Prostate gland (tissue), 2 donors: ENCODE data around the gene ARMC3. TPM values are rescaled to one million over a fixed set of nuclear protein-coding genes. Genes with fewer than 3 reads are reported as not detected.

Experiments
- DNase-seq: peaks from one replicate; pipeline ENCODE4 v3.0.0-alpha.2; 2019; ENCODE audit warnings: low spot score
- H3K27ac ChIP-seq, 2 donors: fragments of 200-600 bp; sonication (generic); 2 replicates each; pipeline ENCODE4 v1.5.1; 2017 to 2019
- H3K27me3 ChIP-seq: fragments of 200-600 bp; sonication (generic); replicated peaks from 2 replicates; pipeline ENCODE4 v1.5.1; 2019; ENCODE audit not compliant: insufficient read depth
- H3K36me3 ChIP-seq, 2 donors: fragments of 200-600 bp; sonication (generic); 1 replicate in 1 of 2; 2 replicates in 1 of 2; pipeline versions ENCODE4 v1.5.1 to v1.8.1; 2017 to 2019
- H3K4me1 ChIP-seq: fragments of 200-600 bp; sonication (generic); replicated peaks from 2 replicates; pipeline ENCODE4 v1.5.1; 2019
- H3K4me3 ChIP-seq, 2 donors: fragments of 200-600 bp; sonication (generic); 2 replicates each; pipeline ENCODE4 v1.5.1; 2017 to 2019
- H3K9me3 ChIP-seq: fragments of 200-600 bp; sonication (generic); 2 replicates; pipeline ENCODE4 v1.5.1; 2017
- CTCF ChIP-seq, 4 experiments: fragments of 200-600 bp in 2 of 4; fragments of 450-650 bp in 2 of 4; sonication (generic) in 2 of 4; IDR thresholded peaks; 1 replicate in 3 of 4; 2 replicates in 1 of 4; pipeline ENCODE4 v1.5.1; 2016 to 2019; ENCODE audit warnings: antibody characterized with exemption in 4 of 4, mild to moderate bottlenecking in 2 of 4, moderate library complexity in 2 of 4
- POLR2A ChIP-seq: fragments of 450-650 bp; IDR thresholded peaks from one replicate; pipeline ENCODE4 v1.6.1; 2016; ENCODE audit warnings: antibody characterized with exemption, mild to moderate bottlenecking
- POLR2AphosphoS5 ChIP-seq: sonication (generic); formaldehyde crosslinking; IDR thresholded peaks from one replicate; pipeline ENCODE4 v1.6.1; 2017; ENCODE audit warnings: antibody characterized with exemption
- WGBS: methylation state at CpG from one replicate; pipeline ENCODE4 v1.1.5; 2018; 5-methylcytosine and 5-hydroxymethylcytosine counted together
- intact Hi-C: fragments of 100-400 bp; cut with DNase I; formaldehyde crosslinking; loops from one replicate; pipeline ENCODE4 v1.14.2; 2022
- total RNA-seq, 2 donors: library from RNA; depleted of rRNA; stranded (reverse); fragments of >200 nt; gene quantifications; one replicate each; pipeline ENCODE4 v1.1.0, GENCODE V29; 2016

Gene ARMC3
- total RNA-seq, 2 donors from 2014 or later, result 5.0 TPM; not detected in 1

GRCh38 chr10:23055424-23056185 lies 127.8 kb downstream of the ARMC3 start:
- Histone ChIP-seq H3K4me3 (no peak overlapping the region), H3K9me3 (no peaks in the 10 kb centered on the region), H3K36me3 (no peaks in the 10 kb centered on the region), H3K4me1 (no peaks in the 10 kb centered on the region), H3K27ac (no peak overlapping the region), H3K27me3 (no peaks in the 10 kb centered on the region)
- no peak for TF ChIP-seq POLR2AphosphoS5
- no peak for DNase-seq
- intact Hi-C loops, result no loop called here
- WGBS, result 55% methylated on average over 7 of the region's 7 CpGs

GRCh38 chr10:23056186-23056579 lies 128.3 kb downstream of the ARMC3 start:
- H3K4me1 ChIP-seq, result no peaks in the 10 kb centered on the region
- WGBS, result 43% methylated on average over 3 of the region's 3 CpGs
- no peak overlapping the region for H3K4me3 ChIP-seq
- no peaks in the 10 kb centered on the region for H3K27me3 ChIP-seq
- intact Hi-C loops, result no loop called here
- DNase-seq, result no peak
- no peaks in the 10 kb centered on the region for H3K36me3 ChIP-seq
- H3K9me3 ChIP-seq, result no peaks in the 10 kb centered on the region
- TF ChIP-seq POLR2AphosphoS5 (no peak), POLR2A (no peak), CTCF (IDR thresholded peaks at IDR 0.05) (no peak)
- no peak overlapping the region for H3K27ac ChIP-seq

DNA sequence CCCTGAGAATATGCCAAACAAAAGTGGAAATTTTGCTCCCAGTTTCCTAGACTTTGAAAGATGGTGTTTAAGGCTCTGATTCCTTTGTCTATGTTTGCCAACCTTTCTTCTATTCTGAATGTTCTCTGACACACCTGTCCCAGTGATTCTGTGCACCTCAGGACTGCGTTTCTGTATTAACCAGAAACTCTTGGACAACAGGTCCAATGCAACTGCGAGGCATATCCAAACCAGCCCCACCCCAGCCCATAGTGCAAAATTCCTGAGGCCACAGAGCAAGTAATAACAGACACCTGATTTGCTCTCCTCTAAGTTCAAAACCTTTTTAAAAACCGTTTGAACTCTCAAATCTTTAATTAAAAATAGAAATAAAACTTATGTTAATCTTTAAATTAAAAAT lies 130.5 kb downstream of the ARMC3 start:
- no peak for TF ChIP-seq POLR2A
- no peak for TF ChIP-seq CTCF (IDR thresholded peaks at IDR 0.05)
- no peak for TF ChIP-seq POLR2AphosphoS5
- no peaks in the 10 kb centered on the region for H3K27me3 ChIP-seq
- H3K9me3 ChIP-seq, result no peaks in the 10 kb centered on the region
- H3K4me3 ChIP-seq, result no peak overlapping the region
- intact Hi-C loops, result no loop called here
- H3K4me1 ChIP-seq, result no peaks in the 10 kb centered on the region
- no peaks in the 10 kb centered on the region for H3K36me3 ChIP-seq
- 48% methylated on average over 3 of the region's 3 CpGs for WGBS
- no peak for DNase-seq
- no peak overlapping the region for H3K27ac ChIP-seq

- DNase-seq, result no peak
- Histone ChIP-seq H3K27me3 (no peaks in the 10 kb centered on the region), H3K27ac (no peak overlapping the region), H3K4me1 (no peaks in the 10 kb centered on the region), H3K9me3 (no peaks in the 10 kb centered on the region), H3K36me3 (no peaks in the 10 kb centered on the region), H3K4me3 (no peak overlapping the region)
- intact Hi-C loops, result loop anchor here (10.0 kb wide), 2 partner anchors 746 to 1056 kb away; partner anchors contain the start of genes COMMD3 and DNAJC1
- no peak for TF ChIP-seq POLR2A
- no peak for TF ChIP-seq CTCF (IDR thresholded peaks at IDR 0.05)
- TF ChIP-seq POLR2AphosphoS5, result no peak
- 50% methylated on average over 2 of the region's 2 CpGs for WGBS
These were observed 133.1 kb downstream of the ARMC3 start for GRCh38 chr10:23060918-23061317.

DNA sequence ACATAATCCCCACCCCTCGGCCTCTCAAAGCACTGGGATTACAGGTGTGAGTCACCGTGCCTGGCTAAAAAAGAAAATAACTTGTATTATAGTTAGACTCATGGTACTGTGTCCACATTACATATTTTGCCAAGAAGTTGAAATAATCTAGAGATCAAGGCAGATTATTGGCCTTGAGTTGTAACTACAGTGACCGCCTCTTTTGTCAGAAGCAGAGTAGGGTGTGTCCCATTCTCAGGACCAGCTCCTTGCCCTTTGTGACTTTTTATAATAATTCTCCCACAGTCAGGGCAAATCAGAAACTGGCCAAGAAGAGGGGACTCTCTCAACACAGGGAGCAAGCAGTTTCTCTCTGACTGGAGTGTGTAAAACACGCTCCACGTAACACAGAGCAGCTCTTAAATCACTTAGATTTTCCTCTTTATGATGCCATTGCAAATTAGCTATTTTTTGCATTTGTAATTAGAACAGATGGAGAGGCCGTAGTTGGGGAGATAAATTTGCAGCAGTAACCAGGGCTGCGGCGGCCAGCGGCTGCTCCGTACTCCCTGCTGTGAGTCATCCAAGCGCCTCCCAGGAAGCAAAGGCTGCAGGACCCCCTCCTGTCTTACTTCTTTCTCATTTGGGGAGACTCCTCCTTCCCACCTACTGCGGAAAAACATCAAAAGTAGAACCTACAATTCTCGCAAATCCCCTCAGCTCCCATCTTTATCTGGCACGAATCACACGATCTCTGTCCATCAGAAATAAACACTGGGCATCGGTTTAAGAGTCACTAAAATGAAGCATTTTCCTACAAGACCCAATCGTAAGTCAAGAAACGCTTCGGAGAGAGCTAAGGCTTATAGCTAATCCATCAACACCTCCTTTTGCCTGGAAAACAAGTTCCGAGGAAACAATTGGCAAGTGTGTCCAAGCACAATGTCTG lies 135.5 kb downstream of the ARMC3 start:
- no peaks in the 10 kb centered on the region for H3K4me1 ChIP-seq
- H3K9me3 ChIP-seq, result no peaks in the 10 kb centered on the region
- no peaks in the 10 kb centered on the region for H3K36me3 ChIP-seq
- H3K27me3 ChIP-seq, result no peaks in the 10 kb centered on the region
- 60% methylated on average over 20 of the region's 20 CpGs for WGBS
- TF ChIP-seq POLR2AphosphoS5, result no peak
- TF ChIP-seq CTCF (IDR thresholded peaks at IDR 0.05), result no peak
- no peak for TF ChIP-seq POLR2A
- DNase-seq, result no peak
- no peak overlapping the region for H3K27ac ChIP-seq
- no peak overlapping the region for H3K4me3 ChIP-seq
- intact Hi-C loops, result loop anchor here (10.0 kb wide), 2 partner anchors 749 to 1059 kb away; partner anchors contain the start of genes COMMD3 and DNAJC1
